B cell (primary cell): ENCODE data around the gene PTPRM. TPM values are rescaled to one million over a fixed set of nuclear protein-coding genes. Genes with fewer than 3 reads are reported as not detected.

Experiments used
- ATAC-seq: fragments of 200-7000 bp; cut with Tn5 transposase; one replicate; pipeline ENCODE4 v1.10.0; 2021; ENCODE audit warnings: low read depth, mild to moderate bottlenecking, moderate number of reproducible peaks, moderate library complexity
- CTCF ChIA-PET: fragments of 350-600 bp; sonication (Branson Sonifier 250); formaldehyde crosslinking; loops from one replicate; lab custom pipeline; 2021; ENCODE audit warnings: antibody characterized with exemption, inconsistent platforms; lab: Charles Lee
- POLR2A ChIA-PET: fragments of 350-600 bp; sonication (Branson Sonifier 250); formaldehyde crosslinking; loops from one replicate; lab custom pipeline; 2021; ENCODE audit warnings: antibody characterized with exemption; lab: Charles Lee
- DNase-seq: peaks from one replicate; pipeline ENCODE4 v3.0.0; 2013
- H2AFZ ChIP-seq: 2 replicates; pipeline ENCODE4 v1.6.1; 2012; ENCODE audit warnings: mild to moderate bottlenecking, low read depth, low read length; ENCODE audit not compliant: insufficient read depth, poor library complexity, severe bottlenecking
- H3K27ac ChIP-seq, 2 donors: 1 replicate in 1 of 2; 2 replicates in 1 of 2; pipeline ENCODE4 v1.5.1; 2012 to 2013; ENCODE audit warnings: low read length in 2 of 2, mild to moderate bottlenecking in 2 of 2, moderate library complexity in 1 of 2
- H3K27me3 ChIP-seq, 4 experiments: fragments of 200-600 bp in 1 of 4; sonication (generic) in 1 of 4; replicated peaks in 1 of 4; 1 replicate in 2 of 4; 2 replicates in 2 of 4; pipeline versions ENCODE4 v1.6.1 to v1.7.0; 2013 to 2016; ENCODE audit warnings: low read length in 3 of 4, mild to moderate bottlenecking in 2 of 4, mixed read lengths in 1 of 4, moderate library complexity in 1 of 4; ENCODE audit not compliant: insufficient read depth in 4 of 4, control insufficient read depth in 3 of 4; ENCODE audit errors: control extremely low read depth in 1 of 4
- H3K36me3 ChIP-seq, 2 experiments: replicated peaks in 1 of 2; 1 replicate in 1 of 2; 2 replicates in 1 of 2; pipeline versions ENCODE4 v1.6.1 to v1.7.1; 2013; ENCODE audit warnings: low read length in 1 of 2; ENCODE audit not compliant: insufficient read depth in 2 of 2, control insufficient read depth in 1 of 2; ENCODE audit errors: control extremely low read depth in 1 of 2, extremely low read depth in 1 of 2
- H3K4me1 ChIP-seq, 2 donors: fragments of 200-600 bp in 1 of 2; sonication (generic) in 1 of 2; 1 replicate in 1 of 2; 2 replicates in 1 of 2; pipeline versions ENCODE4 v1.5.1 to v1.6.1; 2013 to 2017; ENCODE audit warnings: low read length in 2 of 2; ENCODE audit not compliant: control insufficient read depth in 2 of 2, insufficient read depth in 2 of 2
- H3K4me2 ChIP-seq: replicated peaks from 2 replicates; pipeline ENCODE3; 2012; ENCODE audit warnings: mild to moderate bottlenecking, low read depth, low read length; ENCODE audit not compliant: poor library complexity, severe bottlenecking
- H3K4me3 ChIP-seq, 5 experiments: fragments of 200-600 bp in 1 of 5; sonication (generic) in 1 of 5; 1 replicate in 3 of 5; 2 replicates in 2 of 5; pipeline versions ENCODE4 v1.5.1 to v1.7.0; 2011 to 2016; ENCODE audit warnings: low read length in 4 of 5, mild to moderate bottlenecking in 4 of 5, low read depth in 2 of 5, control low read depth in 1 of 5, moderate library complexity in 1 of 5; ENCODE audit not compliant: insufficient read depth in 1 of 5; ENCODE audit errors: control extremely low read depth in 1 of 5, extremely low read depth in 1 of 5
- H3K79me2 ChIP-seq: fragments of 200-600 bp; sonication (generic); one replicate; pipeline ENCODE4 v1.6.0; 2016; ENCODE audit warnings: low read length; ENCODE audit not compliant: control insufficient read depth, insufficient read depth
- H3K9ac ChIP-seq: fragments of 200-600 bp; sonication (generic); 2 replicates; pipeline ENCODE4 v1.6.1; 2017; ENCODE audit warnings: mild to moderate bottlenecking, low read length, moderate library complexity
- H3K9me3 ChIP-seq, 3 donors: one replicate each; pipeline versions ENCODE4 v1.6.1 to v1.7.1; 2013; ENCODE audit warnings: low read length in 2 of 3; ENCODE audit not compliant: control insufficient read depth in 2 of 3, insufficient read depth in 1 of 3; ENCODE audit errors: control extremely low read depth in 1 of 3
- H4K20me1 ChIP-seq: 2 replicates; pipeline ENCODE4 v1.6.0; 2012; ENCODE audit warnings: mild to moderate bottlenecking, low read length; ENCODE audit not compliant: insufficient read depth, control insufficient read depth, poor library complexity, severe bottlenecking
- H3K27ac Mint-ChIP-seq: one replicate; pipeline ENCODE4 v1.8.0; 2021; ENCODE audit warnings: mixed read lengths
- H3K27me3 Mint-ChIP-seq: one replicate; pipeline ENCODE4 v1.8.0; 2021; ENCODE audit warnings: mixed read lengths
- H3K4me1 Mint-ChIP-seq: one replicate; pipeline ENCODE4 v1.8.0; 2021; ENCODE audit warnings: mixed read lengths
- H3K4me3 Mint-ChIP-seq: one replicate; pipeline ENCODE4 v1.8.0; 2021; ENCODE audit warnings: mixed read lengths
- H3K9me3 Mint-ChIP-seq: one replicate; pipeline ENCODE4 v1.8.0; 2022; ENCODE audit warnings: mixed read lengths; ENCODE audit not compliant: insufficient read depth
- EZH2 ChIP-seq: IDR thresholded peaks from 2 replicates; pipeline ENCODE4 v1.6.1; 2012; ENCODE audit warnings: borderline replicate concordance, low read depth, mild to moderate bottlenecking, moderate library complexity, low read length; ENCODE audit not compliant: insufficient read depth, poor library complexity, severe bottlenecking
- WGBS: methylation state at CpG from one replicate; pipeline ENCODE4 v1.1.5; 2013; ENCODE audit warnings: missing lambda C conversion rate; ENCODE audit not compliant: insufficient coverage; 5-methylcytosine and 5-hydroxymethylcytosine counted together
- intact Hi-C: fragments of 100-400 bp; cut with micrococcal nuclease; formaldehyde crosslinking; loops from one replicate; pipeline ENCODE4 v1.10.0; 2022
- polyA plus RNA-seq: library from polyadenylated mRNA; depleted of rRNA; stranded (reverse); fragments of >200 nt; gene quantifications from 2 replicates; pipeline ENCODE4 v1.2.3, GENCODE V29; 2012
- total RNA-seq, 2 donors: library from RNA; stranded (reverse); fragments of 120-200 nt in 1 of 2; gene quantifications; 1 replicate in 1 of 2; 2 replicates in 1 of 2; pipeline versions ENCODE4 v1.2.3 to v1.2.4, GENCODE V29; 2013 to 2022
- TF ChIP-seq, protein P1 (sequence below): fragments of 200-600 bp; IDR thresholded peaks from one replicate; pipeline ENCODE4 v1.8.0; 2022; ENCODE audit warnings: antibody characterized with exemption, mild to moderate bottlenecking

The PTPRM gene
- total and polyA plus RNA-seq, 2 donors (not counting 1 experiment from before 2014, with no cell fraction given), result 0.20 to 0.89 TPM

DNA sequence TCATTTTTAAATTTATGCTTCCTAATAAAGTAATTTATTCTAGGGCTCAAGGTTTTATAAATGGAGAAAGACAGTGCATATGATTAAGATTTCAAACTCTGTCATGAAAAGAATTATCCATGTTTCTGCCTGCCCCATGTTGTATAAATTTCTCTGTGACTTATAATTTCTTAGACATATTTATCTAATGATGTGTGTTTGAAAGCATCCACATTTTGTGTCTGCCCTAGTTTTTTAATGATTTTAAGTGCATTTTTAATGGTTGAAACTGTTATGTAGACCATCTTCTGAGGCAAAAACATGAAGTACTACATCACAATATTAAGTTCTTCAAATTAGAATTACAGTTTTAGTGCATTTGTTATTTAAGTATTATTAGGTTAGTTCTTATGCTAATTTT lies 71.2 kb downstream of the PTPRM start:
- Histone ChIP-seq H3K79me2 (no peaks in the 10 kb centered on the region), H4K20me1 (no peaks in the 10 kb centered on the region)
- H3K9me3 Mint-ChIP-seq, result no peaks in the 10 kb centered on the region

DNA sequence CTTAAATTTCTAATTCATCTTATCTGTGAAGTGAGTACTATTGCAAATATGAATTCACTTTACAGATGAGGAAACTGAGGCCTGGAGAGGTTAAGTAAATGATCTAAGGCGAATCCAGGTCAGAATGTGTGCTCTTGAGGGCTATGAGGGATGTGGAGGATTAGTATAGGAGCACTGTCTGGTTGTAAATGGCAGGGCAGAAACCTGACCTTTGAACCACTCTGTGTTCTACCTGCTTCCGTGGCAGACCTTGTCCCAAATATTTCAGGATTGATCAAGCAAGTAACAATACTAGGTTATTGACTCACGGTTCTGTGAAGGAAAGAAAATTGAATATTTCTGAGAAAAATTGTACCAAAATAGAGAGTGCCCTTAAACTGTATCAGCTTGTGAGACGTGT lies 74.7 kb downstream of the PTPRM start:
- intact Hi-C loops, result no loop called here

More for the DNA sequence above, 71.2 kb downstream of the PTPRM start:
- Mint-ChIP-seq H3K27me3 (no peaks in the 10 kb centered on the region), H3K4me3 (no peak overlapping the region), H3K4me1 (no peaks in the 10 kb centered on the region), H3K27ac (no peak overlapping the region)
- no peaks in the 10 kb centered on the region for H3K36me3 ChIP-seq
- H3K9me3 ChIP-seq, result no peaks in the 10 kb centered on the region
- no peak for ATAC-seq
- no peak overlapping the region for H3K4me3 ChIP-seq
- no peaks in the 10 kb centered on the region for H3K4me1 ChIP-seq
- H3K9ac ChIP-seq, result no peak overlapping the region
- no peak overlapping the region for H2AFZ ChIP-seq
- POLR2A ChIA-PET, result no interaction called here
- no peak overlapping the region for H3K4me2 ChIP-seq
- no peaks in the 10 kb centered on the region for H3K27me3 ChIP-seq
- TF ChIP-seq, protein P1, sequence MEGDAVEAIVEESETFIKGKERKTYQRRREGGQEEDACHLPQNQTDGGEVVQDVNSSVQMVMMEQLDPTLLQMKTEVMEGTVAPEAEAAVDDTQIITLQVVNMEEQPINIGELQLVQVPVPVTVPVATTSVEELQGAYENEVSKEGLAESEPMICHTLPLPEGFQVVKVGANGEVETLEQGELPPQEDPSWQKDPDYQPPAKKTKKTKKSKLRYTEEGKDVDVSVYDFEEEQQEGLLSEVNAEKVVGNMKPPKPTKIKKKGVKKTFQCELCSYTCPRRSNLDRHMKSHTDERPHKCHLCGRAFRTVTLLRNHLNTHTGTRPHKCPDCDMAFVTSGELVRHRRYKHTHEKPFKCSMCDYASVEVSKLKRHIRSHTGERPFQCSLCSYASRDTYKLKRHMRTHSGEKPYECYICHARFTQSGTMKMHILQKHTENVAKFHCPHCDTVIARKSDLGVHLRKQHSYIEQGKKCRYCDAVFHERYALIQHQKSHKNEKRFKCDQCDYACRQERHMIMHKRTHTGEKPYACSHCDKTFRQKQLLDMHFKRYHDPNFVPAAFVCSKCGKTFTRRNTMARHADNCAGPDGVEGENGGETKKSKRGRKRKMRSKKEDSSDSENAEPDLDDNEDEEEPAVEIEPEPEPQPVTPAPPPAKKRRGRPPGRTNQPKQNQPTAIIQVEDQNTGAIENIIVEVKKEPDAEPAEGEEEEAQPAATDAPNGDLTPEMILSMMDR, result no peak
- TF ChIP-seq EZH2, result no peak
- intact Hi-C loops, result no loop called here
- CTCF ChIA-PET, result no interaction called here
- H3K27ac ChIP-seq, result no peak overlapping the region
- DNase-seq, result no peak

More for the DNA sequence above, 74.7 kb downstream of the PTPRM start:
- H3K4me1 Mint-ChIP-seq, result no peaks in the 10 kb centered on the region
- Histone ChIP-seq H3K27me3 (no peaks in the 10 kb centered on the region), H3K4me3 (no peak overlapping the region), H3K4me2 (no peak overlapping the region), H3K9ac (no peak overlapping the region), H4K20me1 (no peaks in the 10 kb centered on the region), H3K4me1 (no peaks in the 10 kb centered on the region), H3K9me3 (no peaks in the 10 kb centered on the region), H3K36me3 (no peaks in the 10 kb centered on the region), H3K27ac (no peak overlapping the region), H3K79me2 (no peaks in the 10 kb centered on the region), H2AFZ (no peak overlapping the region)
- no peak for DNase-seq
- H3K27ac Mint-ChIP-seq, result no peak overlapping the region
- H3K4me3 Mint-ChIP-seq, result no peak overlapping the region
- POLR2A ChIA-PET, result no interaction called here
- CTCF ChIA-PET, result no interaction called here
- no peaks in the 10 kb centered on the region for H3K27me3 Mint-ChIP-seq
- WGBS, result 81% methylated on average over 4 of the region's 4 CpGs
- no peak for ATAC-seq
- TF ChIP-seq, protein P1, result no peak
- no peak for TF ChIP-seq EZH2
- H3K9me3 Mint-ChIP-seq, result no peaks in the 10 kb centered on the region
